ENCODE data around the gene DAD1.
"Not testable (repeated sequence)": the region's sequence is repeated elsewhere in the genome, so short reads cannot be mapped to it uniquely, and the experiment has no call there.

DAD1 gene

DNA sequence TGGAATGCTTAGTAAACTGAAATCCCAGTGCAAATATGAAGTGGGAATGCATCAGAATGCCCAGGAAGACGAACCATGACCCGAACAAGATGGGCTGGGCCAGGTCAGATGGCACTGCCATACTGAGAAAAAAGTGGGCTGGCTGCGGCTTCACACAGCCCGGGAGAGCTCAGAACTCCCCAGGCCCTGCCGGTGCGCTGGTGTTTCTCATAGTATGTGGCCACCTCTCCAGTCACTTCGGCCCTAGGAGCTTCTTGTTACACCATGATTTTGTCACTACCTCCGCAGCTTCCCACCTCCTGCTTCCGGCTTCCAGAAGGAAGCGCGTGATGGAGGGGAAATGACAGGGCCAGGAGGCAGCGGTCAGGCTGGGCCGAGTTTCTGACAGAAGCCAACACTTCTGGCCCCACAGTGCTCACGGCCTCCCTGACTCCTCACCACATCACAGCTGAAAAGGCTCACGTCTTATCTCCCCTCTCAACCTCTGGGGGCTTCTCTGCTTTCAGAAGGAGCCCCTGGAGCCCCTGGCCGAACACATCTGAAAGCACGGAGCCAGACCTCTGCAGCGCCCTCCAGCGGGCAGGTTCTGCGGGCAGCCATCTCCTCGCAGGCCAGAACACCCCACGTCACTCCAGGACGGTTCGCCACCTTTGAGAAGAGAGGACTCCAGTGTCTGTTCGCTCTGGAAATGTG is 30.7 kb downstream of the DAD1 start:
- DNase-seq (ENCODE audit: low read depth), result no peak
- H3K4me3 ChIP-seq (ENCODE audit: low read depth, low read length), result no peak overlapping the region
- TF ChIP-seq, protein P1, sequence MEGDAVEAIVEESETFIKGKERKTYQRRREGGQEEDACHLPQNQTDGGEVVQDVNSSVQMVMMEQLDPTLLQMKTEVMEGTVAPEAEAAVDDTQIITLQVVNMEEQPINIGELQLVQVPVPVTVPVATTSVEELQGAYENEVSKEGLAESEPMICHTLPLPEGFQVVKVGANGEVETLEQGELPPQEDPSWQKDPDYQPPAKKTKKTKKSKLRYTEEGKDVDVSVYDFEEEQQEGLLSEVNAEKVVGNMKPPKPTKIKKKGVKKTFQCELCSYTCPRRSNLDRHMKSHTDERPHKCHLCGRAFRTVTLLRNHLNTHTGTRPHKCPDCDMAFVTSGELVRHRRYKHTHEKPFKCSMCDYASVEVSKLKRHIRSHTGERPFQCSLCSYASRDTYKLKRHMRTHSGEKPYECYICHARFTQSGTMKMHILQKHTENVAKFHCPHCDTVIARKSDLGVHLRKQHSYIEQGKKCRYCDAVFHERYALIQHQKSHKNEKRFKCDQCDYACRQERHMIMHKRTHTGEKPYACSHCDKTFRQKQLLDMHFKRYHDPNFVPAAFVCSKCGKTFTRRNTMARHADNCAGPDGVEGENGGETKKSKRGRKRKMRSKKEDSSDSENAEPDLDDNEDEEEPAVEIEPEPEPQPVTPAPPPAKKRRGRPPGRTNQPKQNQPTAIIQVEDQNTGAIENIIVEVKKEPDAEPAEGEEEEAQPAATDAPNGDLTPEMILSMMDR (conservative IDR thresholded peaks at IDR 0.05; ENCODE audit: low read depth, low read length), result peak; percentile 40

DNA sequence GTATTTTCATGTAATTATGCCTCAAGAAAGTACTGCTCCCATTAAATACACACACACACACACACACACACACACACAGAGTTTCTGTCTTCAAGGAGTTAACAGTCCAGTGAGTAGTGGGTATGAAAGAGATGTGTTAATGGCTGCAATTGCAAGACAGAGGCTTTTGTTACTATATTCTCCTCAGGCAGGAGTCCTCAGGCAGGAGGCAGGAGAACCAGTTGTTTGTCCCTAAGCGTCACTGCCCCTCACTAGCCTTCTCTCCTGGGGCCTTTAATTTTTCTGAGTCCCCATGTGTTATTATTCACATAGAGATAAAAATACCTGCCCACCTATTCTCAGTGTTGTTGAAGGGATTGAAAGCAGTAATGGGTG is 31.2 kb downstream of the DAD1 start:
- DNase-seq (ENCODE audit: low read depth), result no peak
- no peak overlapping the region for H3K4me3 ChIP-seq (ENCODE audit: low read depth, low read length)
- TF ChIP-seq, protein P1 (conservative IDR thresholded peaks at IDR 0.05; ENCODE audit: low read depth, low read length), result no peak

DNA sequence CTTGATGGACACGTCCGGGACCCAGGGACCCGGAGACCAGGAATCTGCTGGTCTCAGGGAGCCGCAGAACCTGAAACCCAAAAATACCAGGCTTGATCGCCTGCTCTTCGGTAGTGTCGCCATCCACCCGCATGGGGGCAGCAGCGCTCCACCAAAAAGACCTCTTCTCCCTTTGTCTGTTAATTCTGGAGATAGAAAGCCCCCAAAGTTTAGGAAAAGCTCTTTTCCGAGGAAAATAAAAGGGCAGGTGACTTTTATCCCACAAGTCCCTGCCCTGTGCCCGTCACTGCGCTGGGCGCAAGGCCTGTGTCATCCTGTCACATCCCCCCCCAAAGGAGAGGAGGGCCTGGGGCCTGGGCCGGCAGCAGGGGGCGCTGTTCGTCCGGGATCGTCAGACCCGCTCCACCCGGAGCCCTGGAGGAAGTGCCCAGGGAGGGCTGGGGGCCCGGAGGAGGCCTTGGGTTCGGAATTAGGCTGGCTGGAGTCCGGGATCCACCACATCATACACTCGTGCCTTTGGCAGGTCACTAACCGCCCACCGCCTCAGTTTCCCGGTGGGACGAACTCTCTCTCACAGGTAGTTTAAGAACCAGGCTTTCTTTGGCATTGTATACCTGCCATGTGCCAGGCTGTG is 31.9 kb downstream of the DAD1 start:
- TF ChIP-seq, protein P1 (conservative IDR thresholded peaks at IDR 0.05; ENCODE audit: low read depth, low read length), result peak; percentile 83
- peak overlapping the region; percentile 46 for H3K4me3 ChIP-seq (ENCODE audit: low read depth, low read length)
- DNase-seq (ENCODE audit: low read depth), result peak; percentile 81

DNA sequence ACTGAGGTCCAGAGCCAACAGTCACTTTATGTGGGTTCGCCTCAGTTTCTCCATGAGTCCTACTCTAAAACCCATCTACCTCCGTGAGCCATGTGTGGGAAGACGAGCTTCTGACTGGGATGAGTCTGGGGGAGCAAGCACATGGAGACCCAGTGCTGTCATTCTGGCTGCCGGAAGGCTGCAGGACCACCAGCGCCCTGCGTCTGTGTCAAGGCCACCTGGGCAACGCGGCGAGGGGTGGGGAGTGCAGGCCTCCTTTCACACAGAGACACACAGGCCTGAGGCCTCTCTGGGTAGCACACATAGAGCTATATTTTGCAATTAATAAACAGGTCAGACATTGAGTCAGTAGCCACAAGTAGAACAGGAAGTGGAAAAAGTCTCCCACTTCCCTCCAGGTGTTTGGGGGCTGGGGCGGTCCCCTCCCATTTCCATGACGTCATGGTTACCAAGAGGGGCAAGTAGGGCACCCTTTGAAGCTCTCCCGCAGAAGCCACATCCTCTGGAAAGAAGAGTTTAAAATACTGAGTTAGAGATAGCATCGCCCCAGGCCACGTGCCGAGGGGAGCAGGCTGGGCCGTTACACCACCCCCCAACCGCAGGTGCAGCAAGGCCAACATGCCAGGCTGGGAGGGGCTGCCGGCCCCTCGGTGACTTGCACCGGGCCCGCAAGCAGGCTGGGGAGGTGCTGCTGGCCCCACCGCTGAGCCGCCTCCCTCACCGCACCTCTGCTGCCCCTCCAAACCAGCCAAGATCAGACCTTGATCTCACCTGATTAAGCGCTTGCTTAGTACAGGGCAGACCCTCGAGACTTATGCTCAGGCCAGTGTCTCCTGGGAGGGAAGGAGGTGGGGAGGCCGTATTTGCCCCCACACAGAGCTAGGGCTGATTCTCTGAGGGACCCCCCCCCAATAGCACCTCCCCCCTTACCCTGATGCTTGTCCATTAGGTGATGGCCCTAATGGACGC is 32.7 kb downstream of the DAD1 start:
- no peak overlapping the region for H3K4me3 ChIP-seq (ENCODE audit: low read depth, low read length)

DNA sequence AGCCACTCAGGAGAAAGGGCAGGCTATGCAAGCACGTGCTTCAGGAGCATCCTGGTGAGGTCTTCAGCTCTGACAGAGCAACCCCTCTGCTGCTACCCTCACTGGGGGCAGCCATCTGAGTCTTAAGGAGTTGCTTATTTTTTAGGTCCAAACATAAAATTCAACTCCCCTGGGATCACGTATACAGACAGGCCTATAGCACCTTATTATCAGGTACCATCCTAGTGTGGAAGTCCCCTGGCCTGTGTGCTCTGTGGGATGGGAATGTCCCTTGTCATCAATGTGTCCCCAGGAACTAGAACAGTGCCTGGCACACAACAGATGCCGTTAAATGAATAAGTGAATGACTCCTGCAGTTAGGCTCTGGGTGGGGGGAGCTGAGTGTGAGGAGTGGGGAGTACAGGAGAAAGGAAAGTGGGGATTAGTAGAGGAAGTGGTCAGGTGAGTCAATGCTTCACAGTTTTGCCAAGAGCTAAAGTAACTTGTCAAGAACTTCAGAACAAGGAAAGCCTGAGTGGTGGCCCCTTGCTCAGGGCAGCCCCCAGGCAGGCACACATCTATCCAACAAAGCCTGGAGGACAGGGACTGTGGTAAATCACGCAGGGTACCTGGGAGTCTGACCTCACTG is 33.5 kb downstream of the DAD1 start:
- no peak overlapping the region for H3K4me3 ChIP-seq (ENCODE audit: low read depth, low read length)
- DNase-seq (ENCODE audit: low read depth), result no peak
- TF ChIP-seq, protein P1 (conservative IDR thresholded peaks at IDR 0.05; ENCODE audit: low read depth, low read length), result no peak

More for the DNA sequence above, 32.7 kb downstream of the DAD1 start:
- TF ChIP-seq, protein P1 (conservative IDR thresholded peaks at IDR 0.05; ENCODE audit: low read depth, low read length), result no peak
- DNase-seq (ENCODE audit: low read depth), result peak; percentile 93

DNA sequence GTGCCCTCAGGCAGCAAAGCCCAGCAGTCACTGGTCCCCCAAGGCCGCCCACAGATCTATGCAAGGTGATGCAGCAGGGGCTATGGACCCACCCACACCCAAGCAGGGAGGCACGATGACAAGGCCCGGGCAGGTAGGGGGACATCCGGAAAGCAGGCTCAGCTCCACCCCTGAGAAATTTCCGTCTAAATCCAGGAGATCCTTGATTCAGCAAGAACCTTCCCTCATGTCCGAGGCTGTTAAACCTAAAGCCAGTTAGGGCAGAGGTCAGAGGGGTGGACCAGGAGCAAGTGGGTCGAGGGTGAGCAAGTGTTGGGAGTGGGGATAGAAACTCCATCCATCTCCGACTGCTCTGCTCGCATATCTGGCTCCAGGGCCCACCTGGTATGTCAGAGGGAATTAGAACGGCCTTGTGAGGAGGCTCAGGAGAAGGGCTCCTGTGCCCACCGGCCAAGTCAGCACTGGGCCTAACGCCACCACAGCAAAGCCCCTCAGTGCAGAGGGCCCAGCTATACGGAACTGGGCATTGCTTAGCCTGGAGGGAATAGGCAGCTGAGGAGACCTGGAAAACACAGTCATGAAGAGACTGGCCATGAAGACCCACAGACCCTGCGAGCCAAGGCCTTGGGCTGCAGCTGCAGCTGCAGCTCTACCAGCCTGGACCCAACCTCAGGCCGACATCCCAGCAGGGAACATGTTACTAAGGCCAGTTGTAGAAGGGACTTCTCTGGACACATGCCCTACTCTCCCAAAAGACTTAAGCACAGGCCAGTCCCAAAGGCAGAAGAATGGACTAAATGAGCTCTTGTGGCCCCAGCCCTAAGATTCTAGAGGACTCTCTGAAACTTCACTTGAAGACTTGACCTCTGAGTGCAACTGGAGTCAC is 34.3 kb downstream of the DAD1 start:
- DNase-seq (ENCODE audit: low read depth), result no peak
- H3K4me3 ChIP-seq (ENCODE audit: low read depth, low read length), result no peak overlapping the region
- TF ChIP-seq, protein P1 (conservative IDR thresholded peaks at IDR 0.05; ENCODE audit: low read depth, low read length), result no peak

DNA sequence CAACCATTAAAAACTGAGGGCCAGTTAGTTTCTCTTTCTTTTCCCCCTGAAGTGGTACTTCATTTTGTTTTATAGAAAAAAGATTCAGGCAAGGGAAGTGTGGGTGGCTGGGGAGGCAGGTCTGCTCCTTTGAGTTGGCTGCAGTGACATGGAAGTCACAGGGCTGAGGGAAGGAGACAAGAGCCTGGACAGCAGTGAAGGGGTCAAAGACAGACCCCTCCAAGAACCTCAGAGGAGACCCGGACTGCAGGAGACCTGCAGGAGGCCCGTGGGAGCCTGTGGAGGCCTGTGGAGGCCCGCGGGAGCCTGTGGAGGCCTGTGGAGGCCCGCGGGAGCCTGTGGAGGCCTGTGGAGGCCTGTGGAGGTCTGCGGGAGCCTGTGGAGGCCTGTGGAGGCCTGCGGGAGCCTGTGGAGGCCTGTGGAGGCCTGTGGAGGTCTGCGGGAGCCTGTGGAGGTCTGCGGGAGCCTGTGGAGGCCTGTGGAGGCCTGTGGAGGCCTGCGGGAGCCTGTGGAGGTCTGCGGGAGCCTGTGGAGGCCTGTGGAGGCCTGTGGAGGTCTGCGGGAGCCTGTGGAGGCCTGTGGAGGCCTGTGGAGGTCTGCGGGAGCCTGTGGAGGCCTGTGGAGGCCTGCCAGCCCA is 35.0 kb downstream of the DAD1 start:
- not testable (repeated sequence) for H3K4me3 ChIP-seq (ENCODE audit: low read depth, low read length); DNase-seq (ENCODE audit: low read depth)

Data from choroid plexus epithelial cell (primary cell).